Right renal cortex interstitium (tissue), 3 donors: ENCODE measurements around the gene PTOV1. TPM values are rescaled to one million over a fixed set of nuclear protein-coding genes. Genes with fewer than 3 reads are reported as not detected.

ENCODE experiments used
- DNase-seq, 3 donors: peaks; one replicate each; pipeline ENCODE4 v3.0.0-alpha.2; 2013; ENCODE audit warnings: low read depth in 3 of 3, low spot score in 2 of 3
- polyA plus RNA-seq, 3 donors: library from polyadenylated mRNA; unstranded; fragments of 120-200 nt; gene quantifications; one replicate each; pipeline ENCODE4 v1.2.1, GENCODE V29; 2013; ENCODE audit not compliant: insufficient read length in 3 of 3

The PTOV1 gene
- 100 to 1,000 TPM; 239 to 280 (median 278) TPM for polyA plus RNA-seq

DNA sequence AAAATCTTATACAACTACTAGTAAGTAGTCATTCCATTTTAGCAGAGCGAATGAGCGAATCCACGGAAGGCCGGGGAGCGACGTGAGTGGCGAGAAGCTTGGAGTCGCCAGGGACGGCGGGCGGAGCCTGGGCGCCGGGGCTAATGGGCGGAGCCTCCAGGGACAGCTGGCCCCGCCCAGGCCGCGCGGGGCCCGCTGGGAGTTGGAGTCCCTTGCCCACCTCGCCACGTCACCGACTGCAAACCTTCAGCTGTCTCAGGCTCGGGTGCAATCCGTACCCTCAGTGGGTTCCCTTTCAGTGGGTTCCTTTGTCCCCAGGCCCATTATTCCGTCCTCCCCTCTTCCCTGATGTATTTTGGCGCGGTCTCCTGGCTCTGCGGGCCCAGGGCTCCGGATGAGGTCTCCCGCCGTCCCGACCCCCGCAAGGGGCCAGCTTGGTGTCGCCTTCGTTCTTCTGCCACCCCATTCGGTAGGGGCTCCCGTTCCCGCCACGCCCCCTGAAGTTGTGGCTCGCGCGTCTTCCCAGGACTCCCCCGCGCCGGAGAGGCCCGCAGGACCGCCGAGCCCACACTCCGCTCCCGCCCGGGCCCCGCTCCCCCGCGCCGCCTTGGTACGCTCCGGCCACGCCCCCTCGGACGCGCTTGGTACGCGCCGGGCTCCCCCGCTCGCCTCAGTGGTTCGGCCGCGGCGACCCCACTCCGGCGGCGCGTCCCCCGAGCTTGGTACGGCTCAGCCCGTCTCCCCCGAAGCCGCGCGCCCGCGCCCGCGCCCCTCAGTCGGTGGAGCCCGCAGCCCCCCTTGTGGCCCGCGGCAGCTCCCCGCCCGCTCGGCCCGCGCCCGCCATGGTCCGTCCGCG, at the start of gene PTOV1:
PTOV1 (plus strand) TSS at position 673 of the 856 bp plus-strand sequence.
- peak; percentile 77 to 79 (median 78) for DNase-seq

DNA sequence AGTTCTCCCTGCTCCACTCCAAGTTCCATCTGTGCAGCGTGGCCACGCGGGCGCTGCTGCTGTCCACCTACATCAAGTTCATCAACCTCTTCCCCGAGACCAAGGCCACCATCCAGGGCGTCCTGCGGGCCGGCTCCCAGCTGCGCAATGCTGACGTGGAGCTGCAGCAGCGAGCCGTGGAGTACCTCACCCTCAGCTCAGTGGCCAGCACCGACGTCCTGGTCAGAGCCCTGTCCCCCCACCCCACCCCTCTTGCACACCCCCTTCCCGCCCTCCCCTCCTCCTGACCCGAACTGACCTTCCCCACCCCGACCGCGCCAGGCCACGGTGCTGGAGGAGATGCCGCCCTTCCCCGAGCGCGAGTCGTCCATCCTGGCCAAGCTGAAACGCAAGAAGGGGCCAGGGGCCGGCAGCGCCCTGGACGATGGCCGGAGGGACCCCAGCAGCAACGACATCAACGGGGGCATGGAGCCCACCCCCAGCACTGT, 49.5 kb upstream of the PTOV1 start:
- no peak for DNase-seq

GRCh38 chr19:49801966-49802661, 48.8 kb upstream of the PTOV1 start:
- DNase-seq, result peak in 2 of 3 donors; percentile 76 to 84

DNA sequence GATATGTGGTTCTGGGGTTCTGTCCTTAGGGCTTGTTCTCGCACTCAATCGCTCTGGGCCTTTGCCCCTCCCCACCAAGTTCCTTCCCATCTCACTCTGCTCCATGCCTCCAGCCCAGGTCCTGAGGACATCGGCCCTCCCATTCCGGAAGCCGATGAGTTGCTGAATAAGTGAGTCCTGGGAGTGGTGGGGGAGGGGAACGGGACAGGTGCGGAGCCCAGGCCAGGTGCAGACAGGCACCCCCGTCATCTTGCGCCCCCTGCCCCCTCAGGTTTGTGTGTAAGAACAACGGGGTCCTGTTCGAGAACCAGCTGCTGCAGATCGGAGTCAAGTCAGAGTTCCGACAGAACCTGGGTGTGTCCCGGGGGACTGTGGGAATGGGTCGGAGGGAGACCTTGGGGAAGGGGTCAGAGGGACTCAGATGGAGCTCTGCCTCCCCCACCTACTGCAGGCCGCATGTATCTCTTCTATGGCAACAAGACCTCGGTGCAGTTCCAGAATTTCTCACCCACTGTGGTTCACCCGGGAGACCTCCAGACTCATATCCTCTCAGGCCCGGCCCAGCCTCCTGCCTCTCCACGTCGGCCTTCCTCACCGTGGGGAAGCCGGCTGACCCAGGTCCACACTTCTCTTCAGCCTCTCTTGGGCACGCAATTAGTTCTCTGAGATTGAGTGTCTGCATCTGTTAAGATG, 48.0 kb upstream of the PTOV1 start:
- DNase-seq, result no peak

DNA sequence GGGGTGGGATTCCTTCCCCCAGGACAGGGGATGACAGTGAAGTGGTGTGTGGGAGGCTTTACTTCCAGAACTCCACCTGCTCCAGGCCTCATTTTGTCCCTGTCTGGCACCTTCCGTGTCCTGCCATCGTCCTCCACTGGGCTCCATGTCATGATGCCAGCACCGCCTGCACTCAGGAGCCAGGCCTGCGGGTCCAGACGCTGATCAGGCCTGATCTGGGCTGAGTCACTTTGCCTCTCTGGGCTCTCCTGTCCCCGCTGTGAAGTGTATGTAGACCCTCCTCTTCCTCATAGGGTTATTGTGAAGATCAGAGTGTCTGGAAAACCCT, 47.5 kb upstream of the PTOV1 start:
- DNase-seq, result no peak

- no peak for DNase-seq
Measured at GRCh38 chr19:49805822-49806619, 44.9 kb upstream of the PTOV1 start.

GRCh38 chr19:49806620-49806959, 44.4 kb upstream of the PTOV1 start:
- DNase-seq, result no peak

DNA sequence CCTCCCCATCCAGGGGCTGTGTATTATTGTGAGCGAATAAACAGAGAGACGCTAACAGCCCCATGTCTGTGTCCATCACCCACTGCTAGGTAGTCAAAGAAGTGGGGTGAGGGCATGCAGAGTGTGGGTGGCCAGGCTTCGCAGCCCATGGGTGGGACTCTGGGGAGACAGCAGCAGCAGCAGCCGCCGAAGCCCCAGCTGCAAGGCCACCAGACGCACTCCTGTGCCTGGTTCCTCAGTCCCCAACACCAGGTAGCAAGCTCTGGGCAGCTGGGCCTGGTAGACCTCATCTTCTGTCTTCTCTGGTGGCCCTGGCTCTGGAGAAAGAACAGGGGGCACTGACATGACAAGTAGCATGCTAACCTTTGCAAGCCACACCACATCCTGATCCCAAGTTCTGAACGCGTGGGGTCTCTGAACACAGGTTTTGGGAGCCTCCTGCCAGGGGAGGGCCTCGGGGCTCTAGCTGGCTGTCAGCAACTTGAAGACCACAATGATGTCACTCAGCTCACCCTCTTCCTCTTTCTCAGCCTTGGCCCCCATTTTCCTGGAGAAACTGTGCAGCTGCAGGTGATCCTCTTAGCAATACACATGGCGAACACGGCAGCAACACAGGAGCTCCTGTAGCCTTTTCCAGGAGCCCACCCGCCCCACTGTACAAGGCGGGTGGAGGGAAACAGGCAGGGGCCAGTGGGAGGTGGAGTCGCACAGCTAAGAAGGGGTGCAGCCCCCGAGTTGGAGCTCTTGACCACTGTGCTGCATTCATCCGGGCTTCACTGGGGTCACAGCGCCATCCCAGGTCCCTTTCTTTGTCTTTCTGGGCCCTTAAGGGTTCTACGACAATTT, 43.7 kb upstream of the PTOV1 start:
- DNase-seq, result no peak

DNA sequence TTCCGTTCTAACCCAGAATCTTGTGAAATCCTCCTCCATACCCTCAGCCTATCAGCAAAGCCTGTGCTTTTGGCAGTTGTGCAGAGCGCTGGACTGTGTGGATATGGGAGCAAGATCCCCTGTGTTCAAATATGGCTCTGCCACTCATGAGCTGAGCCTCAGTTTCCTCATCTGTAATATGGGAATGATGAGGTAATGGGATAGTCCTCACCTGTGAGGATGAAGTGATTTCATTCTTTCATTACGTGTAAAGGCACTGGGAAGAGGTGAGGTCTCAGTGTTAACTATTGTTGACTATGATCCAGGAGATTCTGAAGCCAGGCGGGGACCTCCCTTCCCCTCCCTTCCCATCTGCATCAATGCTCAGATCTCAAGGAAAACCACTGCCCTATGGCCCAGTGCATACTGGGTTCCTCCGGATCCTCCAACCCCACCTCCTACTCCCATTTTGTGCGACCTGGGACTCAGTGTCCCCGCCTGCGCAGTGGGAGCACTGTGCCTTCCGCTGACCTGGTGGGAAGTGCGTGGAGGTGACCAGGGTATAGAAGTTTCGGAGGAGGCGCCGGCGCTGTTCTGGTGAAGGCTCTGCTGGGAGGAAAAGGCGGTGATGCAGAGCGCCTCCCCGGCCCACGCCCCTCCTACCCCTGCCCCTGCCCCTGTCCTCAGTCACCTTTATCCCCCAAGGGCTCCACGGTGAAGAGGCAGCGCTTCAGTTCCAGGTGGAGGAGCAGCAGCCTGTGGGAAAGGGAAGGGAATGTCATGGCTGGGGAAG, 42.9 kb upstream of the PTOV1 start:
- DNase-seq, result no peak

- peak in 2 of 3 donors; percentile 78 to 82 for DNase-seq
Measured at GRCh38 chr19:49808711-49809159, 42.2 kb upstream of the PTOV1 start.

- no peak for DNase-seq
Measured at GRCh38 chr19:49809160-49809940, 41.6 kb upstream of the PTOV1 start.

GRCh38 chr19:49809941-49810389, 41.0 kb upstream of the PTOV1 start:
- no peak for DNase-seq

GRCh38 chr19:49811328-49811727, 39.6 kb upstream of the PTOV1 start:
- no peak for DNase-seq

- DNase-seq, result no peak
Measured at GRCh38 chr19:49812452-49812996, 38.4 kb upstream of the PTOV1 start.

DNA sequence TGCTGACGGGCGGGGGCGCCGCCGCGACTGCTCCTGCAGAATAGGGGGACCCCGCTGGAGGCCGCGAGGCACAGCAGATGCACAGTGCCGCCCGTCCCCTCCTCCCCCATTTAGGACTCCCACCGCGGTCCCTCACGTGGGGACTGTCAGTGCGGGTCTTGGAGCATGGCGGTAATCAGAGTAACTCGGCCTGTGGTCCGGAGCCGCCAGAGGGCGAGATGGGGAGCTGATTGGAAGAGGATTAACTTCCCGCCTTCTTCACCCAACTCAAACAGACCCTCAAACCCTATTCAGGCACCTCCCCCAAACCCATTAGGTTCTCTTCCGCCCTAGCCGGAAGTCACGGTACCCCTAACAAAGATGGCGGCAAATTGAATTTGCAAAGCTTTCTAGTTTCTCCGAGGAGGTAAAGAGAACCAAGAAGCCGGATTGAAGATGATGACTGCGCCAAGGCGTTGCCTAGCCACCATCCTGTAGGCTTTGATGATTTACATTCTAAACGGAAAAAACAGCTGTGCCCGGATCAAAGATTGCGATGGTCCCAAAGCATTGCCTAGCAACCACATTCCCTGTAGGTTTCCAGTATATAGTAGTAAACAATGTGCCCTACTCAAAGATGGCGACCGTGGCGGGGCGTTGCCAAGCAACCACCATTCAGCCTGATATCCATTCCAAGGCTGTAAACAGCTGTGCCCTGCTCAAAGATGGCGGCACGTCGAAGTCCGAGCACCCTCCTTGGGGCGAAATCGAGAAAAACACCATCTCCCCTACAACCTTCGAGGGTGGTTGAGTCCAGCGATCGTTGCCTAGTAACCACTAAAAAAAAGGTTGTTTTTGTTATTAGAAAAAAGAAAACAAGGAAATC, 37.7 kb upstream of the PTOV1 start, which contains the start of gene FUZ:
FUZ (minus strand) TSS at position 296 of the 865 bp plus-strand sequence; CDS start at position 110, 186 bp downstream.
- peak; percentile 96 to 97 (median 97) for DNase-seq

- DNase-seq, result no peak
Measured at GRCh38 chr19:49814010-49814409, 36.9 kb upstream of the PTOV1 start.

GRCh38 chr19:49816590-49816989, 34.4 kb upstream of the PTOV1 start:
- DNase-seq, result no peak
